Nephron (organoid): ENCODE measurements around the gene VARS1.
A peak's percentile ranks its signal among the peaks of the same experiment; 100 is the strongest.

ENCODE experiments used
- H3K27ac Mint-ChIP-seq, 3 experiments: 2 replicates each; pipeline ENCODE4 v1.8.0; 2020; ENCODE audit warnings: mixed read lengths in 3 of 3, mild to moderate bottlenecking in 2 of 3, moderate library complexity in 1 of 3
- H3K27me3 Mint-ChIP-seq: 2 replicates; pipeline ENCODE4 v1.8.0; 2021; ENCODE audit warnings: low read depth, mild to moderate bottlenecking, moderate library complexity, mixed read lengths
- H3K36me3 Mint-ChIP-seq: 2 replicates; pipeline ENCODE4 v1.8.0; 2020; ENCODE audit warnings: low read depth, mixed read lengths
- H3K4me1 Mint-ChIP-seq: 2 replicates; pipeline ENCODE4 v1.8.0; 2020; ENCODE audit warnings: mixed read lengths
- H3K4me3 Mint-ChIP-seq, 3 experiments: 2 replicates each; pipeline ENCODE4 v1.8.0; 2020; ENCODE audit warnings: mild to moderate bottlenecking in 3 of 3, mixed read lengths in 3 of 3, moderate library complexity in 2 of 3
- H3K9me3 Mint-ChIP-seq: 2 replicates; pipeline ENCODE4 v1.8.0; 2020; ENCODE audit warnings: mixed read lengths
- CTCF ChIP-seq, 3 experiments: fragments of 200-600 bp; sonication (generic); IDR thresholded peaks; one replicate each; pipeline ENCODE4 v1.5.0; 2021; ENCODE audit warnings: antibody characterized with exemption in 3 of 3; ENCODE audit not compliant: unreplicated experiment in 3 of 3

The VARS1 gene

GRCh38 chr6:31775633-31776484, 19.7 kb downstream of the VARS1 start:
- TF ChIP-seq CTCF (IDR thresholded peaks at IDR 0.05; ENCODE audit: unreplicated experiment in 3 of 3), result no peak
- no peaks in the 10 kb centered on the region for H3K27me3 Mint-ChIP-seq
- no peaks in the 10 kb centered on the region for H3K9me3 Mint-ChIP-seq
- H3K36me3 Mint-ChIP-seq, result peaks cover 9% of the 10 kb centered on the region
- H3K4me1 Mint-ChIP-seq, result no peaks in the 10 kb centered on the region
- peak overlapping the region in 1 of 3 experiments; percentile 54 for H3K4me3 Mint-ChIP-seq
- H3K27ac Mint-ChIP-seq, result peak overlapping the region; percentile 55 to 94 (median 91)

GRCh38 chr6:31775184-31775583, 20.4 kb downstream of the VARS1 start:
- Mint-ChIP-seq H3K36me3 (peaks cover 5% of the 10 kb centered on the region), H3K27me3 (no peaks in the 10 kb centered on the region), H3K4me3 (peak overlapping the region in 1 of 3 experiments; percentile 58), H3K9me3 (no peaks in the 10 kb centered on the region), H3K4me1 (no peaks in the 10 kb centered on the region), H3K27ac (peak overlapping the region; percentile 55 to 94 (median 91))
- no peak for TF ChIP-seq CTCF (IDR thresholded peaks at IDR 0.05; ENCODE audit: unreplicated experiment in 3 of 3)

- Mint-ChIP-seq H3K4me1 (no peaks in the 10 kb centered on the region), H3K9me3 (no peaks in the 10 kb centered on the region), H3K27ac (no peak overlapping the region), H3K27me3 (no peaks in the 10 kb centered on the region), H3K4me3 (no peak overlapping the region), H3K36me3 (no peaks in the 10 kb centered on the region)
- no peak for TF ChIP-seq CTCF (IDR thresholded peaks at IDR 0.05; ENCODE audit: unreplicated experiment in 3 of 3)
Observed at GRCh38 chr6:31771992-31772358, 23.6 kb downstream of the VARS1 start.

- Mint-ChIP-seq H3K27me3 (no peaks in the 10 kb centered on the region), H3K27ac (no peak overlapping the region), H3K4me1 (no peaks in the 10 kb centered on the region), H3K9me3 (no peaks in the 10 kb centered on the region), H3K36me3 (no peaks in the 10 kb centered on the region), H3K4me3 (no peak overlapping the region)
- no peak for TF ChIP-seq CTCF (IDR thresholded peaks at IDR 0.05; ENCODE audit: unreplicated experiment in 3 of 3)
Observed at GRCh38 chr6:31770860-31771259, 24.7 kb downstream of the VARS1 start.

- TF ChIP-seq CTCF (IDR thresholded peaks at IDR 0.05; ENCODE audit: unreplicated experiment in 3 of 3), result peak; percentile 28 to 43 (median 34)
- Mint-ChIP-seq H3K27ac (no peak overlapping the region), H3K9me3 (no peaks in the 10 kb centered on the region), H3K4me3 (no peak overlapping the region), H3K27me3 (no peaks in the 10 kb centered on the region), H3K36me3 (no peaks in the 10 kb centered on the region), H3K4me1 (no peaks in the 10 kb centered on the region)
Observed at GRCh38 chr6:31769684-31770371, 25.7 kb downstream of the VARS1 start.
